H1 (cell line): ENCODE measurements around the gene MAGI2. TPM values are rescaled to one million over a fixed set of nuclear protein-coding genes. Genes with fewer than 3 reads are reported as not detected.

Source experiments
- ATF3 ChIP-seq: IDR thresholded peaks from 2 replicates; pipeline ENCODE4 v1.6.1; 2011; ENCODE audit warnings: low read depth, mild to moderate bottlenecking, low read length; ENCODE audit not compliant: insufficient read depth
- CTBP2 ChIP-seq: IDR thresholded peaks from 2 replicates; pipeline ENCODE4 v1.7.0; 2011; ENCODE audit warnings: borderline replicate concordance, mild to moderate bottlenecking, moderate library complexity, mixed read lengths, low read length; ENCODE audit not compliant: insufficient read depth, insufficient read length
- EP300 ChIP-seq, 2 experiments: IDR thresholded peaks; 1 replicate in 1 of 2; 2 replicates in 1 of 2; pipeline ENCODE4 v1.6.1; 2011 to 2012; ENCODE audit warnings: low read depth in 2 of 2, low read length in 2 of 2, mild to moderate bottlenecking in 2 of 2, borderline replicate concordance in 1 of 2, inconsistent platforms in 1 of 2, moderate library complexity in 1 of 2
- MAX ChIP-seq: IDR thresholded peaks from 2 replicates; pipeline ENCODE4 v1.6.1; 2012; ENCODE audit warnings: inconsistent platforms
- PHF8 ChIP-seq: fragments of 200-600 bp; sonication (generic); conservative IDR thresholded peaks from 2 replicates; pipeline ENCODE4 v1.7.1; 2012; ENCODE audit warnings: low read depth, mild to moderate bottlenecking, inconsistent platforms, low read length, moderate library complexity
- RNF2 ChIP-seq: fragments of 200-900, 300-1000 bp; sonication (generic); IDR thresholded peaks from 2 replicates; pipeline ENCODE4 v1.7.1; 2016; ENCODE audit warnings: borderline replicate concordance, low read depth, mild to moderate bottlenecking, antibody characterized with exemption, low read length; ENCODE audit not compliant: poor library complexity, severe bottlenecking; ENCODE audit errors: missing control alignments
- TCF12 ChIP-seq: IDR thresholded peaks from 2 replicates; pipeline ENCODE4 v1.6.1; 2011; ENCODE audit warnings: low read depth, mild to moderate bottlenecking, low read length
- polyA plus RNA-seq, 7 experiments: library from polyadenylated mRNA; depleted of rRNA in 3 of 7; stranded (reverse) in 5 of 7; unstranded in 2 of 7; fragments of >200 nt in 5 of 7; fragments of 200-250 nt in 2 of 7; gene quantifications; 1 replicate in 5 of 7; 2 replicates in 1 of 7; 4 replicates in 1 of 7; pipeline versions ENCODE4 v1.2.1 to v1.2.3, GENCODE V29; 2011 to 2013; ENCODE audit warnings: missing spikeins in 2 of 7, mixed read lengths in 2 of 7
- total RNA-seq: library from RNA; stranded (reverse); fragmentation: NEBNext Ultra II Directional; extraction: Animal tissue kit (Norgen Biotek cat#: 25700); gene quantifications from 2 replicates; pipeline ENCODE4 v1.2.1, GENCODE V29; 2021
- TF ChIP-seq, protein P1 (sequence below): fragments of 300-600 bp; sonication (generic); IDR thresholded peaks from 2 replicates; pipeline ENCODE4 v1.7.1; 2012; ENCODE audit warnings: low read length, moderate library complexity, mild to moderate bottlenecking, inconsistent platforms; ENCODE audit not compliant: insufficient replicate concordance

Gene MAGI2
- total and polyA plus RNA-seq, 2 of the 8 experiments (the other 6 are each of a cell fraction or from before 2014, with no cell fraction given): 6.0 to 27.3 TPM

- TF ChIP-seq, protein P1, sequence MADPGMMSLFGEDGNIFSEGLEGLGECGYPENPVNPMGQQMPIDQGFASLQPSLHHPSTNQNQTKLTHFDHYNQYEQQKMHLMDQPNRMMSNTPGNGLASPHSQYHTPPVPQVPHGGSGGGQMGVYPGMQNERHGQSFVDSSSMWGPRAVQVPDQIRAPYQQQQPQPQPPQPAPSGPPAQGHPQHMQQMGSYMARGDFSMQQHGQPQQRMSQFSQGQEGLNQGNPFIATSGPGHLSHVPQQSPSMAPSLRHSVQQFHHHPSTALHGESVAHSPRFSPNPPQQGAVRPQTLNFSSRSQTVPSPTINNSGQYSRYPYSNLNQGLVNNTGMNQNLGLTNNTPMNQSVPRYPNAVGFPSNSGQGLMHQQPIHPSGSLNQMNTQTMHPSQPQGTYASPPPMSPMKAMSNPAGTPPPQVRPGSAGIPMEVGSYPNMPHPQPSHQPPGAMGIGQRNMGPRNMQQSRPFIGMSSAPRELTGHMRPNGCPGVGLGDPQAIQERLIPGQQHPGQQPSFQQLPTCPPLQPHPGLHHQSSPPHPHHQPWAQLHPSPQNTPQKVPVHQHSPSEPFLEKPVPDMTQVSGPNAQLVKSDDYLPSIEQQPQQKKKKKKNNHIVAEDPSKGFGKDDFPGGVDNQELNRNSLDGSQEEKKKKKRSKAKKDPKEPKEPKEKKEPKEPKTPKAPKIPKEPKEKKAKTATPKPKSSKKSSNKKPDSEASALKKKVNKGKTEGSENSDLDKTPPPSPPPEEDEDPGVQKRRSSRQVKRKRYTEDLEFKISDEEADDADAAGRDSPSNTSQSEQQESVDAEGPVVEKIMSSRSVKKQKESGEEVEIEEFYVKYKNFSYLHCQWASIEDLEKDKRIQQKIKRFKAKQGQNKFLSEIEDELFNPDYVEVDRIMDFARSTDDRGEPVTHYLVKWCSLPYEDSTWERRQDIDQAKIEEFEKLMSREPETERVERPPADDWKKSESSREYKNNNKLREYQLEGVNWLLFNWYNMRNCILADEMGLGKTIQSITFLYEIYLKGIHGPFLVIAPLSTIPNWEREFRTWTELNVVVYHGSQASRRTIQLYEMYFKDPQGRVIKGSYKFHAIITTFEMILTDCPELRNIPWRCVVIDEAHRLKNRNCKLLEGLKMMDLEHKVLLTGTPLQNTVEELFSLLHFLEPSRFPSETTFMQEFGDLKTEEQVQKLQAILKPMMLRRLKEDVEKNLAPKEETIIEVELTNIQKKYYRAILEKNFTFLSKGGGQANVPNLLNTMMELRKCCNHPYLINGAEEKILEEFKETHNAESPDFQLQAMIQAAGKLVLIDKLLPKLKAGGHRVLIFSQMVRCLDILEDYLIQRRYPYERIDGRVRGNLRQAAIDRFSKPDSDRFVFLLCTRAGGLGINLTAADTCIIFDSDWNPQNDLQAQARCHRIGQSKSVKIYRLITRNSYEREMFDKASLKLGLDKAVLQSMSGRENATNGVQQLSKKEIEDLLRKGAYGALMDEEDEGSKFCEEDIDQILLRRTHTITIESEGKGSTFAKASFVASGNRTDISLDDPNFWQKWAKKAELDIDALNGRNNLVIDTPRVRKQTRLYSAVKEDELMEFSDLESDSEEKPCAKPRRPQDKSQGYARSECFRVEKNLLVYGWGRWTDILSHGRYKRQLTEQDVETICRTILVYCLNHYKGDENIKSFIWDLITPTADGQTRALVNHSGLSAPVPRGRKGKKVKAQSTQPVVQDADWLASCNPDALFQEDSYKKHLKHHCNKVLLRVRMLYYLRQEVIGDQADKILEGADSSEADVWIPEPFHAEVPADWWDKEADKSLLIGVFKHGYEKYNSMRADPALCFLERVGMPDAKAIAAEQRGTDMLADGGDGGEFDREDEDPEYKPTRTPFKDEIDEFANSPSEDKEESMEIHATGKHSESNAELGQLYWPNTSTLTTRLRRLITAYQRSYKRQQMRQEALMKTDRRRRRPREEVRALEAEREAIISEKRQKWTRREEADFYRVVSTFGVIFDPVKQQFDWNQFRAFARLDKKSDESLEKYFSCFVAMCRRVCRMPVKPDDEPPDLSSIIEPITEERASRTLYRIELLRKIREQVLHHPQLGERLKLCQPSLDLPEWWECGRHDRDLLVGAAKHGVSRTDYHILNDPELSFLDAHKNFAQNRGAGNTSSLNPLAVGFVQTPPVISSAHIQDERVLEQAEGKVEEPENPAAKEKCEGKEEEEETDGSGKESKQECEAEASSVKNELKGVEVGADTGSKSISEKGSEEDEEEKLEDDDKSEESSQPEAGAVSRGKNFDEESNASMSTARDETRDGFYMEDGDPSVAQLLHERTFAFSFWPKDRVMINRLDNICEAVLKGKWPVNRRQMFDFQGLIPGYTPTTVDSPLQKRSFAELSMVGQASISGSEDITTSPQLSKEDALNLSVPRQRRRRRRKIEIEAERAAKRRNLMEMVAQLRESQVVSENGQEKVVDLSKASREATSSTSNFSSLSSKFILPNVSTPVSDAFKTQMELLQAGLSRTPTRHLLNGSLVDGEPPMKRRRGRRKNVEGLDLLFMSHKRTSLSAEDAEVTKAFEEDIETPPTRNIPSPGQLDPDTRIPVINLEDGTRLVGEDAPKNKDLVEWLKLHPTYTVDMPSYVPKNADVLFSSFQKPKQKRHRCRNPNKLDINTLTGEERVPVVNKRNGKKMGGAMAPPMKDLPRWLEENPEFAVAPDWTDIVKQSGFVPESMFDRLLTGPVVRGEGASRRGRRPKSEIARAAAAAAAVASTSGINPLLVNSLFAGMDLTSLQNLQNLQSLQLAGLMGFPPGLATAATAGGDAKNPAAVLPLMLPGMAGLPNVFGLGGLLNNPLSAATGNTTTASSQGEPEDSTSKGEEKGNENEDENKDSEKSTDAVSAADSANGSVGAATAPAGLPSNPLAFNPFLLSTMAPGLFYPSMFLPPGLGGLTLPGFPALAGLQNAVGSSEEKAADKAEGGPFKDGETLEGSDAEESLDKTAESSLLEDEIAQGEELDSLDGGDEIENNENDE: no peak
- no peak for TF ChIP-seq TCF12
- no peak for TF ChIP-seq MAX
- TF ChIP-seq EP300 (IDR thresholded peaks at IDR 0.05; ENCODE audit: borderline replicate concordance in 1 of 2, low read depth in 2 of 2, low read length in 2 of 2): no peak
- TF ChIP-seq PHF8: no peak
- TF ChIP-seq CTBP2: no peak
- no peak for TF ChIP-seq ATF3
- no peak for TF ChIP-seq RNF2
These were observed 979.7 kb downstream of the MAGI2 start (continued) for GRCh38 chr7:78473571-78474301.
